Ovary (tissue), 9 donors: Measurements from ENCODE around the gene PDXDC1. TPM values are rescaled to one million over a fixed set of nuclear protein-coding genes. Genes with fewer than 3 reads are reported as not detected.
"Not testable (repeated sequence)": the region's sequence is repeated elsewhere in the genome, so short reads cannot be mapped to it uniquely, and the experiment has no call there.

Source experiments
- DNase-seq, 5 donors: peaks; one replicate each; pipeline ENCODE4 v3.0.0-alpha.2; 2019 to 2020
- H3K27ac ChIP-seq, 2 donors: fragments of 200-600 bp; one replicate each; pipeline versions ENCODE4 v1.5.1 to v1.8.0; 2019 to 2022
- H3K27me3 ChIP-seq: fragments of 200-600 bp; one replicate; pipeline ENCODE4 v1.8.0; 2022
- H3K36me3 ChIP-seq: fragments of 200-600 bp; sonication (generic); one replicate; pipeline ENCODE4 v1.5.1; 2019
- H3K4me1 ChIP-seq: one replicate; pipeline ENCODE4 v1.8.1; 2013; ENCODE audit warnings: mild to moderate bottlenecking, moderate library complexity; ENCODE audit not compliant: insufficient read depth
- H3K4me3 ChIP-seq: fragments of 200-600 bp; sonication (generic); one replicate; pipeline ENCODE4 v1.5.1; 2017
- H3K9me3 ChIP-seq, 2 donors: fragments of 200-600 bp in 1 of 2; sonication (generic) in 1 of 2; one replicate each; pipeline versions ENCODE4 v1.5.1 to v1.8.1; 2013 to 2019; ENCODE audit warnings: mild to moderate bottlenecking in 1 of 2, moderate library complexity in 1 of 2
- WGBS, 3 donors: extraction: QIAGEN DNeasy Blood & Tissue Kit in 1 of 3; methylation state at CpG; one replicate each; pipeline versions ENCODE4 v1.1.5 to v1.1.7; 2013 to 2017; 5-methylcytosine and 5-hydroxymethylcytosine counted together
- intact Hi-C, 4 donors: fragments of 100-400 bp; cut with DNase I; formaldehyde crosslinking; loops; one replicate each; pipeline versions ENCODE4 v1.11.0 to v1.15.1; 2022 to 2023
- polyA plus RNA-seq, 2 donors: library from polyadenylated mRNA; stranded (reverse); fragments of 200-250 nt in 1 of 2; fragments of 350-450 nt in 1 of 2; fragmentation: Illumina TruSeq in 1 of 2; extraction: RNeasy Lipid Tissue Mini Kit (QIAGEN cat#74804) in 1 of 2; gene quantifications; one replicate each; pipeline ENCODE4 v1.2.3, GENCODE V29; 2013 to 2014
- total RNA-seq, 7 donors: library from RNA; depleted of rRNA in 2 of 7; stranded (reverse); fragments of >200 nt in 2 of 7; fragmentation: NEBNext Ultra II Directional in 3 of 7; extraction: Animal tissue kit (Norgen Biotek cat#: 25700) in 3 of 7; gene quantifications; one replicate each; pipeline versions ENCODE4 v1.1.0 to v1.2.4, GENCODE V29; 2016 to 2023
- donor health status: DM: no; HTN: no; CAD: no; lungs with moderate emphysema.
- donor health status: DM: no; HTN: no; CAD: no.
- donor health status: Bipolar disorder and iron deficiency.
- donor health status: DM: yes; HTN: yes; CAD: no.
- donor health status: DM: no; HTN: no; CAD: no.
- donor health status: DM: yes; HTN: yes; CAD: no.

PDXDC1 gene
- total and polyA plus RNA-seq, 9 donors: 36.9 to 69.3 (median 59.3) TPM

DNA sequence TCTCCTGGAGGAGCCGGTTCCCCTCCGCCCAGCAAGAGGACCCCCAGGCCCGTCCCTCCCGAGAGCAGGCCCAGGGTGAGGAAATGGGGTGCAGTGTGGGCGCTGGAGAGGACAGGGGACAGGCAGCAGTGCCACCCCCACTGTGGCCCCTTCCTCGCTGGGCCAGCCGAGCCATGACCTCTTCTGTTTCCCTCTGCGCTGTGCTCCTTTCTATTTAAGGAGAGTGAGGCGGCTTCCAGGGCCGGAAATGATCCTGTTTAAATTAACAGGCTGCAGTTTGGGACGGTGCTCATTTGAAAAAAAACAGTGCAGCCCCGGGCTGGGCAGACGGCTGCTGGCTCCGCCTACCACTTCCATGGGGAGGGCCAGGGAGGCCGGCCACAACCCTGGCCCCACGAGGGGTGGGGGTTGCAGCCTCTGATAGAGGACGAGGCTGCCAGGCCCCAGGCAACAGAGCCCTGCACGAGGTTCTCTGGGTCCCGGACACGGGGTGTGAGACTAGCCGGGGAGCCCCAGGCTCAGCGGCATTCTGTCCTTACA lies 169.3 kb downstream of the PDXDC1 start:
- Histone ChIP-seq H3K27ac (peak overlapping the region; percentile 61 to 80), H3K4me1 (peaks cover 24% of the 10 kb centered on the region), H3K4me3 (peak overlapping the region; percentile 28)
- H3K9me3 ChIP-seq, H3K27me3 ChIP-seq, H3K36me3 ChIP-seq, intact Hi-C loops: not testable (repeated sequence)
- DNase-seq: peak; percentile 44 to 75 (median 58)
- WGBS, 3 donors: 6 to 10% (median 6%) methylated on average over 17 to 22 of the region's 22 CpGs

DNA sequence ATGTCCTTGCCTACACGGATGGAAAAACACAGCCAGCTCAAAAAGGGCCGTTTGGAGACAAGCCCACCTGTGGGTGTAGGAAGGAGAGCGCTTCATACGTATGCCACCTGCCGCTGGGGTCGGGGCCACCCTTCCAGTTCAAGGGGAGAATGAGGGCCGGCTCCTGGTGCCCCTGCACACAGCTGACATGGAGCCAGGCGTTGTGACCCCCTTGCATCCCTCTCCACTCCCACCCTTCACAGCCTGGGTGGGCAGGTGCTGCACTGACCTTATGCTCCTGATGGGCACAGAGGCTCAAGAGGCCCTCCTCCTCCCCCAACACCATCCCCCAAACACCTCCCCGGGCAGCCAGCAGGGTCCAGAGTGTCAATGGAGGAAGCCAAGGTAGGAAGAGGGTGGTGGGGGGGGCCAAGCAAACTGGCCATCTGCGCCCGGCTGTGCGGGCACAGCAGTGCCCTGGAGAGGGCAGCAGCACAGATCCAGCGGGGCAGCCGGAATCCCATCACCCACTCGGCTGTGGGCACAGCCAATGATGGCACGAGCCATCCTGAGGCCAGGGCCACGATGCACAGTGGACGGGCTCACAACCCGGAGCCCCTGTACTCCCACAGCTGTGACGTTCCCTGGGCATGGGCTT lies 170.1 kb downstream of the PDXDC1 start:
- H3K27me3 ChIP-seq, intact Hi-C loops, H3K9me3 ChIP-seq, H3K36me3 ChIP-seq: not testable (repeated sequence)
- peaks cover 24% of the 10 kb centered on the region for H3K4me1 ChIP-seq
- DNase-seq: peak in 3 of 5 donors; percentile 41 to 58 (median 51)
- H3K4me3 ChIP-seq: peak overlapping the region; percentile 28
- peak overlapping the region; percentile 61 to 80 for H3K27ac ChIP-seq
- WGBS, 3 donors: 37 to 46% (median 43%) methylated on average over 13 to 20 of the region's 20 CpGs

DNA sequence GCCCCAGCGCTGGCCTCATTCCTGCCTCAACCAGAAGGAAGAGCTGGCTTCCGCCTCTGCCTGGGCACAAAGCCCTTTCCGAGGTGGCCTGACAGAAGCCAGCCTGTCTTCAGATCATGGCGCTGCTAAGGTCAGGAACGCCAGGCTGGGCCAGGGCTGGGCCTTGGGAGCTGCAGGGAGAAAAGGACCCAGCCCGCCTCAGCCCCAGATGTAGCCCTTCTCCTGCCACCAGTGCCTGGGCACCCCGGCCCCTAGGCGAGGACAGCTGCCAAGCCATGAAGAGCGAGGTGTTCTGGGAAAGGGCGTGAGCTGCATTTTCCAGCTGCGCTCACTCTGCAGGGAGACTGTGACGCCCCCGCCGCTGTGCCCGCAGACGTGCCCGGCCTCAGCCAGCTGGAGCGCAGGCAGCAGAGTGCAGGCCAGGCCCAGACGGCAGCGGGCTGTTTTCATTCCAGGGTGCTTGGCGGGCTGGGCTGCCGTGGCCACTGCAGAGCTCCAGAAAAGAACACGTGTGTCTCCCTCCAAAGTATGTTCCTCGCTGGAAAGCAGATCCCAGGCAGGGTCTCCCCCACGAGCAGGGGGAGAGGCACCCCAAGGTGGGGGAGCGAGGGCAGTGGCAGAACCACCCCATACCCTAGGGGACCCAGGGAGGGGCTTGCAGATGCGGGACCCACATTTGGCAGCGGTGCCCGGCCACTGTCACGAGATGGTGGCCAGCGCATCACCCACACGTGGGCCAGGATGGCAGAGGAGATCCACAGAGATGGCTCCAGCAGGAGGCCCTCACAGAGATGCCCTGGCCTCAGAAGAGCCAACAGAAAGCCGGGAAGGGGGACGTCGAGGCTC lies 170.8 kb downstream of the PDXDC1 start:
- H3K4me3 ChIP-seq, intact Hi-C loops, H3K36me3 ChIP-seq, H3K9me3 ChIP-seq, H3K27me3 ChIP-seq: not testable (repeated sequence)
- Histone ChIP-seq H3K4me1 (peaks cover 24% of the 10 kb centered on the region), H3K27ac (peak overlapping the region in 1 of 2 donors; percentile 80)
- WGBS, 3 donors: 23 to 42% (median 28%) methylated on average over 33 to 35 of the region's 35 CpGs
- DNase-seq: peak; percentile 27 to 81 (median 62)

DNA sequence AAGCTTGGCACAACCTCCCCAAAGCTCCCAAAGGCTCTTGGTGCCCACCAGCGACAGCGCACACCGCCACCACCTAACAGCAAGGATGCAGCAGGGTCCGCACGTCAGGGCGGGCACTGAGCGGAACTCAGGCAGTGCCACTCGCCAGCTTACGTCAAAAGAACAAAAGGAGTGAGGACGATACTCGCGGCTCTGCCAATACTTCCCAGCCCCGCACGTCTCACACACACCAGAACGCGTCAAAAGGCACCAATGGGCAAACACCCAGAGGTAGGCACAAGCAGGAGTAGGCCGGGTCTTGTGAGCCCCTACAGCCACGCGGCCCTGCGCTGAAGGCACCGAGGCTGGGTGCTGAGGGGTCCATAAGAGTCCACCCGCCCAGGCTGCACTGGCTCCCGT lies 171.4 kb downstream of the PDXDC1 start:
- H3K4me3 ChIP-seq, intact Hi-C loops, H3K36me3 ChIP-seq, H3K9me3 ChIP-seq, H3K27me3 ChIP-seq: not testable (repeated sequence)
- peak in 1 of 5 donors; percentile 32 for DNase-seq
- Histone ChIP-seq H3K4me1 (peaks cover 22% of the 10 kb centered on the region), H3K27ac (peak overlapping the region in 1 of 2 donors; percentile 80)
- 88 to 90% (median 89%) methylated on average over 23 of the region's 23 CpGs for WGBS, 3 donors

DNA sequence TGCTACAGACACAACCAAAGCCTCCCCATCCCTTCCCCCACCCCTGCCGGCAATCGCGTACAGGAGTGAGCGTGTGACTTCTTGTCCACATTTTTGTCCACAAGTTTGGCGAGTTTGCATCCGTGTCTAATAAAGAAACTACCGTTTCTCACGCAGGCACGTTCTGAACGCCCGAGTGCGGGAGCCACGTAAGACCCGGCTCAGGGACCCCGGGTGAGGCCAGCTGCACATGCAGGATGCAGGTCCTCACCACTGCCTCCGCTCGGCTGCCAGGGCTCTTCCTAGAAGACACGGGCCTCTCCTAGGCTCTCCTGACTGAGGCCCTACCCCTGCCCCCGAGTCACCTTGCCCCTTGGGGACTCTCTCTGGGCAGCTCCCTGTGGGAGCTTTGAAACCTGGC lies 174.0 kb downstream of the PDXDC1 start:
- H3K36me3 ChIP-seq, H3K4me3 ChIP-seq, intact Hi-C loops, DNase-seq, H3K9me3 ChIP-seq, H3K27ac ChIP-seq, H3K27me3 ChIP-seq: not testable (repeated sequence)
- peaks cover 20% of the 10 kb centered on the region for H3K4me1 ChIP-seq
- 78 to 83% (median 78%) methylated on average over 19 of the region's 19 CpGs for WGBS, 3 donors

DNA sequence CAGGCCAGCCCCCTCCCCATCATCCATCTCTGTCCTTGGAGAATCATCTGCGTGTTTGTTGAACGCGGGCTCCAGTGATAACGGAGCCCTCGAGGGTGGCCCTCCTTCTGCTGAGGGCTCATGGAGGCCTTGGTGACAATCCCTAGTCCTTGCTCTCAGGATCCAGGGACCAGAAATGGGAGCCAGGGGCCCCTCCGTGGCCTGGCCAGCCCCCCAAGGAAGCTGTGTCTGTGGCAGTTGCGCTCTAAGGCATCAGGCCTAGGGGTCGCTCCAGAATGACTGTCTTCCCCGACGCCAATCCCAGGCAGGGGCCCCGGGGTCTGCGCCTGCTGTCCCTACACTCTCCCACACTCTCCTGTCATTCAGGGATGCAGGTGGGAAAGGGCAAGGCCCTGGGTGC lies 174.4 kb downstream of the PDXDC1 start:
- H3K27ac ChIP-seq, H3K4me3 ChIP-seq, H3K27me3 ChIP-seq, DNase-seq, H3K9me3 ChIP-seq, intact Hi-C loops, H3K36me3 ChIP-seq: not testable (repeated sequence)
- peaks cover 18% of the 10 kb centered on the region for H3K4me1 ChIP-seq
- WGBS, 3 donors: 83 to 88% (median 86%) methylated on average over 11 to 12 of the region's 12 CpGs

DNA sequence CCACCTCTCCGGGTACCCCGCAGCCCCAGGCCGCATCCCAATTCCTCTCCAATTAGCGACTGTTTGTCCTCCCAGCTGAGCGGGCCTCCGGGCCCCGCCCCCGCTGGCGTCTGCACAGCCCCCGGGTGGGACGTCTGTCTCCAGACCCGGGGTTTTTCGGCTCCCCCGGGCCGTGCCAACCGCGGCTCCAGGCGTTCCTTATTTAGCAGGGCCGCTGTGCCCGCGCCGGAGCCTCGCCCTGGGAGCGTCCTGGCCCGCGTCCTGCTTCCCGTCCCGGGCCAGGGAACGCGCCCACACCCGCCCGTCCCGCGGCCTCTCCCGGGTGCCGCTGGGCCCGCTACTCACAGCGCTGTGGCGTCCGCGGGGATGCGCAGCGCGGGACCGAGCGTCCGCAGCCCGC lies 179.2 kb downstream of the PDXDC1 start:
- intact Hi-C loops, H3K9me3 ChIP-seq, H3K4me1 ChIP-seq, H3K27ac ChIP-seq, H3K36me3 ChIP-seq, H3K27me3 ChIP-seq: not testable (repeated sequence)
- WGBS, 3 donors: 0% methylated on average over 16 of the region's 48 CpGs; no CpG with 5 or more reads in 2 of the 3 donors
- H3K4me3 ChIP-seq: peak overlapping the region; percentile 70
- DNase-seq: peak; percentile 40 to 70 (median 63)
